ENCODE results near the gene LLCFC1. TPM values are rescaled to one million over a fixed set of nuclear protein-coding genes. Genes with fewer than 3 reads are reported as not detected.

LLCFC1 gene
- total and polyA plus RNA-seq, 2 of the 8 experiments (the other 6 are each of a cell fraction or from before 2014, with no cell fraction given), result not detected

- TF ChIP-seq, protein P1, sequence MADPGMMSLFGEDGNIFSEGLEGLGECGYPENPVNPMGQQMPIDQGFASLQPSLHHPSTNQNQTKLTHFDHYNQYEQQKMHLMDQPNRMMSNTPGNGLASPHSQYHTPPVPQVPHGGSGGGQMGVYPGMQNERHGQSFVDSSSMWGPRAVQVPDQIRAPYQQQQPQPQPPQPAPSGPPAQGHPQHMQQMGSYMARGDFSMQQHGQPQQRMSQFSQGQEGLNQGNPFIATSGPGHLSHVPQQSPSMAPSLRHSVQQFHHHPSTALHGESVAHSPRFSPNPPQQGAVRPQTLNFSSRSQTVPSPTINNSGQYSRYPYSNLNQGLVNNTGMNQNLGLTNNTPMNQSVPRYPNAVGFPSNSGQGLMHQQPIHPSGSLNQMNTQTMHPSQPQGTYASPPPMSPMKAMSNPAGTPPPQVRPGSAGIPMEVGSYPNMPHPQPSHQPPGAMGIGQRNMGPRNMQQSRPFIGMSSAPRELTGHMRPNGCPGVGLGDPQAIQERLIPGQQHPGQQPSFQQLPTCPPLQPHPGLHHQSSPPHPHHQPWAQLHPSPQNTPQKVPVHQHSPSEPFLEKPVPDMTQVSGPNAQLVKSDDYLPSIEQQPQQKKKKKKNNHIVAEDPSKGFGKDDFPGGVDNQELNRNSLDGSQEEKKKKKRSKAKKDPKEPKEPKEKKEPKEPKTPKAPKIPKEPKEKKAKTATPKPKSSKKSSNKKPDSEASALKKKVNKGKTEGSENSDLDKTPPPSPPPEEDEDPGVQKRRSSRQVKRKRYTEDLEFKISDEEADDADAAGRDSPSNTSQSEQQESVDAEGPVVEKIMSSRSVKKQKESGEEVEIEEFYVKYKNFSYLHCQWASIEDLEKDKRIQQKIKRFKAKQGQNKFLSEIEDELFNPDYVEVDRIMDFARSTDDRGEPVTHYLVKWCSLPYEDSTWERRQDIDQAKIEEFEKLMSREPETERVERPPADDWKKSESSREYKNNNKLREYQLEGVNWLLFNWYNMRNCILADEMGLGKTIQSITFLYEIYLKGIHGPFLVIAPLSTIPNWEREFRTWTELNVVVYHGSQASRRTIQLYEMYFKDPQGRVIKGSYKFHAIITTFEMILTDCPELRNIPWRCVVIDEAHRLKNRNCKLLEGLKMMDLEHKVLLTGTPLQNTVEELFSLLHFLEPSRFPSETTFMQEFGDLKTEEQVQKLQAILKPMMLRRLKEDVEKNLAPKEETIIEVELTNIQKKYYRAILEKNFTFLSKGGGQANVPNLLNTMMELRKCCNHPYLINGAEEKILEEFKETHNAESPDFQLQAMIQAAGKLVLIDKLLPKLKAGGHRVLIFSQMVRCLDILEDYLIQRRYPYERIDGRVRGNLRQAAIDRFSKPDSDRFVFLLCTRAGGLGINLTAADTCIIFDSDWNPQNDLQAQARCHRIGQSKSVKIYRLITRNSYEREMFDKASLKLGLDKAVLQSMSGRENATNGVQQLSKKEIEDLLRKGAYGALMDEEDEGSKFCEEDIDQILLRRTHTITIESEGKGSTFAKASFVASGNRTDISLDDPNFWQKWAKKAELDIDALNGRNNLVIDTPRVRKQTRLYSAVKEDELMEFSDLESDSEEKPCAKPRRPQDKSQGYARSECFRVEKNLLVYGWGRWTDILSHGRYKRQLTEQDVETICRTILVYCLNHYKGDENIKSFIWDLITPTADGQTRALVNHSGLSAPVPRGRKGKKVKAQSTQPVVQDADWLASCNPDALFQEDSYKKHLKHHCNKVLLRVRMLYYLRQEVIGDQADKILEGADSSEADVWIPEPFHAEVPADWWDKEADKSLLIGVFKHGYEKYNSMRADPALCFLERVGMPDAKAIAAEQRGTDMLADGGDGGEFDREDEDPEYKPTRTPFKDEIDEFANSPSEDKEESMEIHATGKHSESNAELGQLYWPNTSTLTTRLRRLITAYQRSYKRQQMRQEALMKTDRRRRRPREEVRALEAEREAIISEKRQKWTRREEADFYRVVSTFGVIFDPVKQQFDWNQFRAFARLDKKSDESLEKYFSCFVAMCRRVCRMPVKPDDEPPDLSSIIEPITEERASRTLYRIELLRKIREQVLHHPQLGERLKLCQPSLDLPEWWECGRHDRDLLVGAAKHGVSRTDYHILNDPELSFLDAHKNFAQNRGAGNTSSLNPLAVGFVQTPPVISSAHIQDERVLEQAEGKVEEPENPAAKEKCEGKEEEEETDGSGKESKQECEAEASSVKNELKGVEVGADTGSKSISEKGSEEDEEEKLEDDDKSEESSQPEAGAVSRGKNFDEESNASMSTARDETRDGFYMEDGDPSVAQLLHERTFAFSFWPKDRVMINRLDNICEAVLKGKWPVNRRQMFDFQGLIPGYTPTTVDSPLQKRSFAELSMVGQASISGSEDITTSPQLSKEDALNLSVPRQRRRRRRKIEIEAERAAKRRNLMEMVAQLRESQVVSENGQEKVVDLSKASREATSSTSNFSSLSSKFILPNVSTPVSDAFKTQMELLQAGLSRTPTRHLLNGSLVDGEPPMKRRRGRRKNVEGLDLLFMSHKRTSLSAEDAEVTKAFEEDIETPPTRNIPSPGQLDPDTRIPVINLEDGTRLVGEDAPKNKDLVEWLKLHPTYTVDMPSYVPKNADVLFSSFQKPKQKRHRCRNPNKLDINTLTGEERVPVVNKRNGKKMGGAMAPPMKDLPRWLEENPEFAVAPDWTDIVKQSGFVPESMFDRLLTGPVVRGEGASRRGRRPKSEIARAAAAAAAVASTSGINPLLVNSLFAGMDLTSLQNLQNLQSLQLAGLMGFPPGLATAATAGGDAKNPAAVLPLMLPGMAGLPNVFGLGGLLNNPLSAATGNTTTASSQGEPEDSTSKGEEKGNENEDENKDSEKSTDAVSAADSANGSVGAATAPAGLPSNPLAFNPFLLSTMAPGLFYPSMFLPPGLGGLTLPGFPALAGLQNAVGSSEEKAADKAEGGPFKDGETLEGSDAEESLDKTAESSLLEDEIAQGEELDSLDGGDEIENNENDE (IDR thresholded peaks at IDR 0.05; ENCODE audit: insufficient replicate concordance, low read length), result no peak
- no peak for TF ChIP-seq SP2 (IDR thresholded peaks at IDR 0.05; ENCODE audit: low read length)
- no peak for TF ChIP-seq JUND (IDR thresholded peaks at IDR 0.05; ENCODE audit: low read length)
- no peak for TF ChIP-seq CHD1 (IDR thresholded peaks at IDR 0.05; ENCODE audit: low read depth, low read length)
- TF ChIP-seq TAF7 (optimal IDR thresholded peaks at IDR 0.05; ENCODE audit: borderline replicate concordance, low read depth, low read length), result no peak
- TF ChIP-seq SIRT6 (IDR thresholded peaks at IDR 0.05; ENCODE audit: low read length), result no peak
- TF ChIP-seq NANOG (IDR thresholded peaks at IDR 0.05; ENCODE audit: insufficient read depth, low read depth, low read length, poor library complexity, severe bottlenecking), result no peak
- TF ChIP-seq KDM5A (IDR thresholded peaks at IDR 0.05; ENCODE audit: low read length), result no peak
- no peak for TF ChIP-seq SIN3A (conservative IDR thresholded peaks at IDR 0.05 in 1 of 2, IDR thresholded peaks at IDR 0.05 in 1 of 2; ENCODE audit: low read depth in 1 of 2, low read length in 2 of 2)
- TF ChIP-seq POLR2AphosphoS5 (IDR thresholded peaks at IDR 0.05; ENCODE audit: low read depth, low read length), result no peak
Measured at GRCh38 chr7:142904128-142904527, 35.2 kb upstream of the LLCFC1 start (continued).
